ENCODE measurements around the gene ABCC6.
"Not testable (repeated sequence)": the region's sequence is repeated elsewhere in the genome, so short reads cannot be mapped to it uniquely, and the experiment has no call there.

DNA sequence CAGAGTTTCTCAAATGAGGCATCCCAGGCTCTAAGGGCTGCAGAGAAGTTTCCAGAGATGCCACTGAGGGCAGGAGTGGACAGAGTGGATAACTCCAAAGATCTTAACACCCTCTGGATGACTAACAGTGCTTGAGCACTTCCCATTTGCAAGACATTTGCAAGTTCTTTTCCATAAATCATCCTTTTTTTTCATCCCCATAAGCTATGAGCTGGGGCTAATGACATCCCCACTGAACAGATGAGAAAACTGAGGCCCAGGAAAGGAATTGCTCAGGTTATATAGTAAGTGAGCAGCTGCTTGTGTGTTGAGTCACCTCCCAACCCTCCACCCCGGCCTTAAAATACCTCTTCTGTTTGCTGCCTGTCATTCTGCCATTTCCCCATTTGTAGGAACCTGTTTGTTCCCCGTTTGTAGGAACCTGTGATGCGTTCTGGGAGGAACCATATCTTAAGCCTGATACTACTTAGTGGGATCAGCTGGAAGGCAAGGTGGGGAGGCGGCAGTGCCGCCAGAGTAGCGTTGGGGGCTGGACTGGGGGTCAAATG lies 15.4 kb downstream of the ABCC6 start:
- TF ChIP-seq, protein P1, sequence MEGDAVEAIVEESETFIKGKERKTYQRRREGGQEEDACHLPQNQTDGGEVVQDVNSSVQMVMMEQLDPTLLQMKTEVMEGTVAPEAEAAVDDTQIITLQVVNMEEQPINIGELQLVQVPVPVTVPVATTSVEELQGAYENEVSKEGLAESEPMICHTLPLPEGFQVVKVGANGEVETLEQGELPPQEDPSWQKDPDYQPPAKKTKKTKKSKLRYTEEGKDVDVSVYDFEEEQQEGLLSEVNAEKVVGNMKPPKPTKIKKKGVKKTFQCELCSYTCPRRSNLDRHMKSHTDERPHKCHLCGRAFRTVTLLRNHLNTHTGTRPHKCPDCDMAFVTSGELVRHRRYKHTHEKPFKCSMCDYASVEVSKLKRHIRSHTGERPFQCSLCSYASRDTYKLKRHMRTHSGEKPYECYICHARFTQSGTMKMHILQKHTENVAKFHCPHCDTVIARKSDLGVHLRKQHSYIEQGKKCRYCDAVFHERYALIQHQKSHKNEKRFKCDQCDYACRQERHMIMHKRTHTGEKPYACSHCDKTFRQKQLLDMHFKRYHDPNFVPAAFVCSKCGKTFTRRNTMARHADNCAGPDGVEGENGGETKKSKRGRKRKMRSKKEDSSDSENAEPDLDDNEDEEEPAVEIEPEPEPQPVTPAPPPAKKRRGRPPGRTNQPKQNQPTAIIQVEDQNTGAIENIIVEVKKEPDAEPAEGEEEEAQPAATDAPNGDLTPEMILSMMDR (IDR thresholded peaks at IDR 0.05) = not testable (repeated sequence)
- not testable (repeated sequence) for TF ChIP-seq POLR2A, EP300 (IDR thresholded peaks at IDR 0.05)
